CD4-positive, alpha-beta T cell (primary cell): Measurements from ENCODE around the gene SLC5A12. TPM values are rescaled to one million over a fixed set of nuclear protein-coding genes. Genes with fewer than 3 reads are reported as not detected.

Experiments used
- ATAC-seq: fragments of 200-7000 bp; cut with Tn5 transposase; one replicate; pipeline ENCODE4 v1.10.0; 2022; ENCODE audit warnings: mild to moderate bottlenecking; ENCODE audit not compliant: poor library complexity
- CTCF ChIA-PET: fragments of 350-600 bp; sonication (Branson Sonifier 250); formaldehyde crosslinking; loops from one replicate; lab custom pipeline; 2021; ENCODE audit warnings: antibody characterized with exemption, inconsistent platforms; lab: Charles Lee
- POLR2A ChIA-PET: fragments of 350-600 bp; sonication (Branson Sonifier 250); formaldehyde crosslinking; loops from one replicate; lab custom pipeline; 2021; ENCODE audit warnings: antibody characterized with exemption, inconsistent platforms; lab: Charles Lee
- DNase-seq, 14 experiments: peaks; one replicate each; pipeline ENCODE4 v3.0.0-alpha.2; 2013 to 2020; ENCODE audit warnings: mixed read lengths in 2 of 14
- H3K27ac ChIP-seq, 2 donors: one replicate each; pipeline versions ENCODE4 v1.5.1 to v1.7.0; 2013; ENCODE audit warnings: low read length in 2 of 2, low read depth in 1 of 2, mild to moderate bottlenecking in 1 of 2
- H3K27me3 ChIP-seq, 2 experiments: 1 replicate in 1 of 2; 2 replicates in 1 of 2; pipeline versions ENCODE4 v1.6.1 to v1.7.0; 2013; ENCODE audit warnings: low read length in 2 of 2, control low read depth in 1 of 2, mild to moderate bottlenecking in 1 of 2, moderate library complexity in 1 of 2; ENCODE audit not compliant: insufficient read depth in 2 of 2, control insufficient read depth in 1 of 2
- H3K36me3 ChIP-seq: one replicate; pipeline ENCODE4 v1.6.1; 2013; ENCODE audit warnings: low read length, control low read depth; ENCODE audit not compliant: insufficient read depth
- H3K4me1 ChIP-seq: one replicate; pipeline ENCODE4 v1.6.1; 2013; ENCODE audit warnings: low read length, control low read depth; ENCODE audit not compliant: insufficient read depth
- H3K4me3 ChIP-seq: one replicate; pipeline ENCODE4 v1.5.1; 2013; ENCODE audit warnings: mild to moderate bottlenecking, low read length, moderate library complexity
- H3K9me3 ChIP-seq, 2 experiments: 1 replicate in 1 of 2; 2 replicates in 1 of 2; pipeline versions ENCODE4 v1.6.1 to v1.7.0; 2013; ENCODE audit warnings: low read length in 2 of 2, mild to moderate bottlenecking in 2 of 2, control low read depth in 1 of 2, moderate library complexity in 1 of 2; ENCODE audit not compliant: control insufficient read depth in 1 of 2, insufficient read depth in 1 of 2
- H3K27ac Mint-ChIP-seq: one replicate; pipeline ENCODE4 v1.8.0; 2020; ENCODE audit warnings: mixed read lengths
- H3K27me3 Mint-ChIP-seq: one replicate; pipeline ENCODE4 v1.8.0; 2021; ENCODE audit warnings: mixed read lengths
- H3K36me3 Mint-ChIP-seq: one replicate; pipeline ENCODE4 v1.8.0; 2021; ENCODE audit warnings: low read depth, mixed read lengths
- H3K4me1 Mint-ChIP-seq: one replicate; pipeline ENCODE4 v1.8.0; 2021; ENCODE audit warnings: low read depth, mixed read lengths
- H3K4me3 Mint-ChIP-seq: one replicate; pipeline ENCODE4 v1.8.0; 2020; ENCODE audit warnings: mild to moderate bottlenecking, mixed read lengths
- H3K9me3 Mint-ChIP-seq: one replicate; pipeline ENCODE4 v1.8.0; 2020; ENCODE audit warnings: mixed read lengths
- CTCF ChIP-seq: fragments of 200-600 bp; IDR thresholded peaks from one replicate; pipeline ENCODE4 v1.8.0; 2022; ENCODE audit warnings: antibody characterized with exemption, mild to moderate bottlenecking
- intact Hi-C, 2 experiments: fragments of 100-400 bp; cut with DNase I in 1 of 2; cut with micrococcal nuclease in 1 of 2; formaldehyde crosslinking; loops; one replicate each; pipeline versions ENCODE4 v1.15.1 to v1.9.0; 2023 to 2025; cut with DNase I, micrococcal nuclease
- total RNA-seq, 174 experiments: library from RNA in 2 of 174; stranded (reverse) in 2 of 174; gene quantifications; one replicate each; pipeline ENCODE4 v1.2.3 and lab custom pipeline; 2021 to 2026

The SLC5A12 gene
- total RNA-seq, 2 experiments from 2014 or later = not detected

GRCh38 chr11:26743622-26744021, 21.8 kb upstream of the SLC5A12 start:
- CTCF ChIA-PET = no interaction called here
- intact Hi-C loops = no loop called here
- ATAC-seq (no peak), DNase-seq (no peak)
- H3K9me3 Mint-ChIP-seq = no peaks in the 10 kb centered on the region
- no peaks in the 10 kb centered on the region for H3K36me3 Mint-ChIP-seq
- Histone ChIP-seq H3K27me3 (no peaks in the 10 kb centered on the region), H3K4me1 (no peaks in the 10 kb centered on the region), H3K36me3 (no peaks in the 10 kb centered on the region), H3K4me3 (no peak overlapping the region), H3K27ac (no peak overlapping the region), H3K9me3 (no peaks in the 10 kb centered on the region)
- no peaks in the 10 kb centered on the region for H3K27me3 Mint-ChIP-seq
- POLR2A ChIA-PET = no interaction called here
- TF ChIP-seq CTCF = no peak
- no peak overlapping the region for H3K27ac Mint-ChIP-seq
- H3K4me1 Mint-ChIP-seq = no peaks in the 10 kb centered on the region
- no peak overlapping the region for H3K4me3 Mint-ChIP-seq

GRCh38 chr11:26742966-26743365, 21.1 kb upstream of the SLC5A12 start:
- DNase-seq = no peak
- no peak overlapping the region for H3K4me3 ChIP-seq
- no peak overlapping the region for H3K4me3 Mint-ChIP-seq
- H3K9me3 Mint-ChIP-seq = no peaks in the 10 kb centered on the region
- ChIA-PET CTCF (no interaction called here), POLR2A (no interaction called here)
- no peaks in the 10 kb centered on the region for H3K36me3 ChIP-seq
- intact Hi-C loops = no loop called here
- no peak overlapping the region for H3K27ac Mint-ChIP-seq
- H3K9me3 ChIP-seq = no peaks in the 10 kb centered on the region
- H3K36me3 Mint-ChIP-seq = no peaks in the 10 kb centered on the region
- no peaks in the 10 kb centered on the region for H3K27me3 ChIP-seq
- no peak for TF ChIP-seq CTCF
- ATAC-seq = no peak
- no peak overlapping the region for H3K27ac ChIP-seq
- no peaks in the 10 kb centered on the region for H3K27me3 Mint-ChIP-seq
- H3K4me1 Mint-ChIP-seq = no peaks in the 10 kb centered on the region
- H3K4me1 ChIP-seq = no peaks in the 10 kb centered on the region

DNA sequence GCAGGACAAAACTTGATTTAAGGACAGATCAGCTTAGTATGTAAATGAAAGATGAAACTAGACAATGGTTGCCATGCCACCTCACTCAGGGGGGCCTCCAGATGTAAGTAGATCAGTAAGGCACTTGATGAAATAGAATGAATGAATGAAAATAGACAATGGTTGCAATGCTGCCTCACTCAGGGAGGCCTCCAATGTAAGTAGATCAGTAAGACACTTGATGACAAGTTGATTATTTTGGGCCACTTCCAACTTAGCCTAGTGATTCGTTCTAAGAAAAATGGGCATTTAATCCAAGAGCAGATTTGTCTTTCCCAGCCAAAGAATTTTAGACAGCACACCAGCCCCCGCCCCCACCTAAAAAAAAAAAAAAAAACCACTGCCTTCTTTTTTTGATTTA, 19.2 kb upstream of the SLC5A12 start:
- H3K36me3 Mint-ChIP-seq = no peaks in the 10 kb centered on the region
- no peaks in the 10 kb centered on the region for H3K4me1 Mint-ChIP-seq
- H3K9me3 Mint-ChIP-seq = peaks cover 3% of the 10 kb centered on the region
- Histone ChIP-seq H3K4me3 (no peak overlapping the region), H3K27me3 (no peaks in the 10 kb centered on the region), H3K4me1 (no peaks in the 10 kb centered on the region), H3K36me3 (no peaks in the 10 kb centered on the region), H3K27ac (no peak overlapping the region), H3K9me3 (no peaks in the 10 kb centered on the region)
- no peak overlapping the region for H3K27ac Mint-ChIP-seq
- no peak overlapping the region for H3K4me3 Mint-ChIP-seq
- intact Hi-C loops = no loop called here
- no peak for TF ChIP-seq CTCF
- CTCF ChIA-PET = no interaction called here
- DNase-seq (no peak), ATAC-seq (no peak)
- POLR2A ChIA-PET = no interaction called here
- H3K27me3 Mint-ChIP-seq = no peaks in the 10 kb centered on the region
